Subcutaneous adipose tissue (tissue), 4 donors: ENCODE results near the gene BAHCC1. TPM values are rescaled to one million over a fixed set of nuclear protein-coding genes. Genes with fewer than 3 reads are reported as not detected.

ENCODE experiments used
- CTCF ChIP-seq: fragments of 450-650 bp; IDR thresholded peaks from one replicate; pipeline ENCODE4 v1.5.1; 2016; ENCODE audit warnings: low read depth, mild to moderate bottlenecking, control low read depth, antibody characterized with exemption, moderate library complexity
- total RNA-seq, 4 donors: library from RNA; depleted of rRNA; stranded (reverse); fragments of >200 nt; gene quantifications; one replicate each; pipeline ENCODE4 v1.1.0, GENCODE V29; 2016

BAHCC1 gene
- total RNA-seq, 4 donors from 2014 or later = 2.6 to 24.1 (median 5.7) TPM

DNA sequence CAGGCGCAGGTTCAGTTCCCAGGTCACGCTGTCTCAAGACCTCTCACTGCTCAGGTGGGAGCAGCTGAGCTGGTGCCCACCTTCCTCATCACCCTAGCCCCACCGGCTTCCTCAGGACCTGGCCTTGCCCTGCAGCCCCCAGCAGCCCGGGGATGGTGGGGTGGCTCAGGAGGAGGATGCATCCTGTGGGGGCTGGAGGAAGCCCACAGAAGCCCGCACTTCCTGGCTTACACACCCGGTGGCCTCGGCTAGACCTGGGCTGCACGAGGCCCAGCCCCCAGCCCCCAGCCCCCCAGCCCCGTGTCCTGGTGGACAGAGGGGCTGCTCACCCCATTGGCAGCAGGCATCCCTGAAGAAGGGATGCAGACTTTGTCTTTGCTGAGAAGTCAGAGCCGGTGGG, 43.4 kb downstream of the BAHCC1 start:
- TF ChIP-seq CTCF = no peak

- TF ChIP-seq CTCF = no peak
Observed at GRCh38 chr17:81440051-81440471, 44.8 kb downstream of the BAHCC1 start.

DNA sequence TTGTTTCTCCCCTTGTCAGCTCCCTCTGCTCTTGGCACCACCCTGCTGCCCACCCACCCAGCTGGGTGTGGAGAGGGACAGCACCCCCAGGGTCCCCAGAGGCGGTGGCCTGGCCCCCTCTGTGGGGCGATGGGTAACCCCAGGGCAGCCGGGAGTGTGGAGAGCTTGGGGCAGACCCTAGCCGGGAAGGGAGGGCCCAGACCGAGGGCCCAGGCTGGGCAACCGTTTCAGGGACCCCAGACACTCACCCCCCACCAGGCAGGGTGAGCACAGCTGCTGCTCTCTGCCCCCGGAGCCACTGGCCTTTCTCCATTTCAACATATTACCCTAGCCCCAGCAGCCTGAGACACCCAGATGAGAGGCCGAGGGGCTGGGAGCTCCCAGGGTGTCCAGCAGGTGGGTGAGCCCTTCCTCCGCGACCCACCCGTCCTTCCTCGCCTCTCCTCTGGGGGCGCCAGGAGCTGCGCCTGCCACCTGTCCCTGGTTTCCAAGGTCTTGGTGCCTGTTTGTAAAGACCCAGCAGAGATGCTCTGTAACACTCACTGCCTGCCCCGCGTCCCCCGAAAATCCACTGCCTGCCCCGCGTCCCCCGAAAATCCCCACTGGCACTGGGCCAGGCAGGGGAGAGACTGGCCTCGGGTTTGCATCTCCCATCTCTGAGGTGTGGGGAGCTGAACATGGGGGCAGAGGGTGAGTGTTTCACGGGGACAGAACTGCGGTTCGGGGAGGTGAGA, 45.4 kb downstream of the BAHCC1 start:
- TF ChIP-seq CTCF = no peak

GRCh38 chr17:81442791-81443190, 47.5 kb downstream of the BAHCC1 start:
- TF ChIP-seq CTCF = no peak

GRCh38 chr17:81443269-81443668, 48.0 kb downstream of the BAHCC1 start:
- no peak for TF ChIP-seq CTCF

- TF ChIP-seq CTCF = no peak
Observed at GRCh38 chr17:81444610-81445339, 49.5 kb downstream of the BAHCC1 start.

- no peak for TF ChIP-seq CTCF
Observed at GRCh38 chr17:81445642-81446503, 50.6 kb downstream of the BAHCC1 start.
